DOHH2 (cell line): ENCODE data around the gene MTHFR.

Source experiments
- H3F3A ChIP-seq: fragments of 200-600 bp; sonication (generic), shearing (Covaris generic); 2 replicates; pipeline ENCODE4 v1.6.0; 2016; ENCODE audit warnings: antibody characterized with exemption, mild to moderate bottlenecking; ENCODE audit not compliant: control insufficient read depth, insufficient read depth
- H3K27ac ChIP-seq: fragments of 200-600 bp; sonication (generic); 2 replicates; pipeline ENCODE4 v1.5.1; 2014; ENCODE audit warnings: low read depth, mild to moderate bottlenecking, low read length, moderate library complexity
- H3K27me3 ChIP-seq: fragments of 200-600 bp; sonication (generic); 2 replicates; pipeline ENCODE4 v1.6.1; 2014; ENCODE audit warnings: mild to moderate bottlenecking, low read length, mixed read lengths; ENCODE audit not compliant: control insufficient read depth
- H3K36me3 ChIP-seq: fragments of 200-600 bp; sonication (generic); 2 replicates; pipeline ENCODE4 v1.6.1; 2014; ENCODE audit warnings: mild to moderate bottlenecking, low read length, moderate library complexity, mixed read lengths; ENCODE audit not compliant: control insufficient read depth
- H3K4me1 ChIP-seq: fragments of 200-600 bp; sonication (generic); 2 replicates; pipeline ENCODE4 v1.6.1; 2014; ENCODE audit warnings: mild to moderate bottlenecking, low read length, mixed read lengths; ENCODE audit not compliant: control insufficient read depth
- H3K4me2 ChIP-seq: fragments of 200-600 bp; sonication (generic); 2 replicates; pipeline ENCODE4 v1.6.0; 2014; ENCODE audit warnings: mild to moderate bottlenecking, low read length, moderate library complexity
- H3K4me3 ChIP-seq: fragments of 200-600 bp; sonication (generic); 2 replicates; pipeline ENCODE4 v1.5.1; 2014; ENCODE audit warnings: mild to moderate bottlenecking, low read length, mixed read lengths
- H3K79me2 ChIP-seq: fragments of 200-600 bp; sonication (generic); 2 replicates; pipeline ENCODE4 v1.6.1; 2014; ENCODE audit warnings: mild to moderate bottlenecking, low read length, mixed read lengths; ENCODE audit not compliant: control insufficient read depth
- H3K9me2 ChIP-seq: fragments of 200-600 bp; sonication (generic); replicated peaks from 2 replicates; pipeline ENCODE4 v1.6.1; 2014; ENCODE audit warnings: mild to moderate bottlenecking, low read length, mixed read lengths; ENCODE audit not compliant: control insufficient read depth
- H3K9me3 ChIP-seq: fragments of 200-600 bp; sonication (generic); 2 replicates; pipeline ENCODE4 v1.6.1; 2014; ENCODE audit warnings: antibody characterized with exemption, low read length, mixed read lengths; ENCODE audit not compliant: control insufficient read depth, insufficient read depth
- H4K20me1 ChIP-seq: fragments of 200-600 bp; sonication (generic); 2 replicates; pipeline ENCODE4 v1.6.0; 2014; ENCODE audit warnings: low read depth, mild to moderate bottlenecking, antibody characterized with exemption, low read length, moderate library complexity; ENCODE audit not compliant: control insufficient read depth, insufficient read depth
- EZH2phosphoT487 ChIP-seq: fragments of 200-600 bp; sonication (generic); IDR thresholded peaks from 2 replicates; pipeline ENCODE4 v1.6.1; 2017; ENCODE audit warnings: borderline replicate concordance, mild to moderate bottlenecking, antibody characterized with exemption, low read length, moderate library complexity, mixed read lengths
- TF ChIP-seq, protein P1 (sequence below): fragments of 200-600 bp; sonication (generic); IDR thresholded peaks from one replicate; pipeline ENCODE4 v1.5.1; 2014; ENCODE audit warnings: antibody characterized with exemption, mild to moderate bottlenecking, low read depth, low read length; ENCODE audit not compliant: poor library complexity, severe bottlenecking

Gene MTHFR

GRCh38 chr1:11796036-11796828 lies 9.5 kb downstream of the MTHFR start:
- no peak overlapping the region for H3K4me2 ChIP-seq
- no peaks in the 10 kb centered on the region for H3K9me3 ChIP-seq
- H3K36me3 ChIP-seq, result peaks cover 65% of the 10 kb centered on the region
- H3K27ac ChIP-seq, result no peak overlapping the region
- H3K27me3 ChIP-seq, result no peaks in the 10 kb centered on the region
- TF ChIP-seq, protein P1, sequence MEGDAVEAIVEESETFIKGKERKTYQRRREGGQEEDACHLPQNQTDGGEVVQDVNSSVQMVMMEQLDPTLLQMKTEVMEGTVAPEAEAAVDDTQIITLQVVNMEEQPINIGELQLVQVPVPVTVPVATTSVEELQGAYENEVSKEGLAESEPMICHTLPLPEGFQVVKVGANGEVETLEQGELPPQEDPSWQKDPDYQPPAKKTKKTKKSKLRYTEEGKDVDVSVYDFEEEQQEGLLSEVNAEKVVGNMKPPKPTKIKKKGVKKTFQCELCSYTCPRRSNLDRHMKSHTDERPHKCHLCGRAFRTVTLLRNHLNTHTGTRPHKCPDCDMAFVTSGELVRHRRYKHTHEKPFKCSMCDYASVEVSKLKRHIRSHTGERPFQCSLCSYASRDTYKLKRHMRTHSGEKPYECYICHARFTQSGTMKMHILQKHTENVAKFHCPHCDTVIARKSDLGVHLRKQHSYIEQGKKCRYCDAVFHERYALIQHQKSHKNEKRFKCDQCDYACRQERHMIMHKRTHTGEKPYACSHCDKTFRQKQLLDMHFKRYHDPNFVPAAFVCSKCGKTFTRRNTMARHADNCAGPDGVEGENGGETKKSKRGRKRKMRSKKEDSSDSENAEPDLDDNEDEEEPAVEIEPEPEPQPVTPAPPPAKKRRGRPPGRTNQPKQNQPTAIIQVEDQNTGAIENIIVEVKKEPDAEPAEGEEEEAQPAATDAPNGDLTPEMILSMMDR, result no peak
- TF ChIP-seq EZH2phosphoT487, result no peak
- H4K20me1 ChIP-seq, result no peaks in the 10 kb centered on the region
- H3K4me1 ChIP-seq, result peaks cover 3% of the 10 kb centered on the region
- H3K9me2 ChIP-seq, result no peaks in the 10 kb centered on the region
- no peaks in the 10 kb centered on the region for H3F3A ChIP-seq
- H3K79me2 ChIP-seq, result no peaks in the 10 kb centered on the region
- H3K4me3 ChIP-seq, result no peak overlapping the region

DNA sequence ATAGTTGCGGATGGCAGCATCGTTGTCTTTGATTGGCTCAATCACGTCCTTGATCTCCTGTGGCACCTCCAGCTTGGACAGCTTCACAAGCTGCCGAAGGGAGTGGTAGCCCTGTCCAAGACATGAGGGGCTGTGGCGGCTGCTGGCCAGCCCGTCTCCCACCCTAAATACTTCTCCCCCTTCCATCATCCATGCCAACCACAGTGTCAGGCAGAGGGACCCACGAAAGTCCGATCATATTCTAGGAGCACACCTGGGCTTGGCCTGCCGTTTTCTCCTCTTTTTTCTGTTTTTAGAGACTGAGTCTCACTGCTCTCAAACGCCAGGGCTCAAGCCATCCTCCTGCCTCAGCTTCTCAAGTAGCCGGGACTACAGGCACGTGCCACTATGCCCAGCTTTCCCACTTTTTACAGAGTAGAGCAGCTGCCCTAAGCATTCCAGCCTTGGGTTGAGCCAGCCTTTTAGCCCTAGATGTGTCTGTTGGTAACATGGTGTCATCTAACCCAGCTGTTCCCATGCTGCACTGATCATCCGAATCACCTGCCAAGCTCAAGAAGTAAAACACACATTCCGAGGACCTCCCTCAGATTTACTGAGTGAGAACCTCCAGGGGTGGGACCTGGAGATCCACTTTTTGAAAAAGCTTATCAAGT lies 10.4 kb downstream of the MTHFR start:
- Histone ChIP-seq H3K27me3 (no peaks in the 10 kb centered on the region), H3K79me2 (no peaks in the 10 kb centered on the region), H3K36me3 (peaks cover 63% of the 10 kb centered on the region), H3K4me3 (no peak overlapping the region), H3K9me2 (no peaks in the 10 kb centered on the region), H3K27ac (no peak overlapping the region), H3F3A (no peaks in the 10 kb centered on the region), H4K20me1 (no peaks in the 10 kb centered on the region), H3K4me2 (no peak overlapping the region), H3K4me1 (peaks cover 9% of the 10 kb centered on the region), H3K9me3 (no peaks in the 10 kb centered on the region)
- TF ChIP-seq EZH2phosphoT487, result no peak
- TF ChIP-seq, protein P1, result no peak

DNA sequence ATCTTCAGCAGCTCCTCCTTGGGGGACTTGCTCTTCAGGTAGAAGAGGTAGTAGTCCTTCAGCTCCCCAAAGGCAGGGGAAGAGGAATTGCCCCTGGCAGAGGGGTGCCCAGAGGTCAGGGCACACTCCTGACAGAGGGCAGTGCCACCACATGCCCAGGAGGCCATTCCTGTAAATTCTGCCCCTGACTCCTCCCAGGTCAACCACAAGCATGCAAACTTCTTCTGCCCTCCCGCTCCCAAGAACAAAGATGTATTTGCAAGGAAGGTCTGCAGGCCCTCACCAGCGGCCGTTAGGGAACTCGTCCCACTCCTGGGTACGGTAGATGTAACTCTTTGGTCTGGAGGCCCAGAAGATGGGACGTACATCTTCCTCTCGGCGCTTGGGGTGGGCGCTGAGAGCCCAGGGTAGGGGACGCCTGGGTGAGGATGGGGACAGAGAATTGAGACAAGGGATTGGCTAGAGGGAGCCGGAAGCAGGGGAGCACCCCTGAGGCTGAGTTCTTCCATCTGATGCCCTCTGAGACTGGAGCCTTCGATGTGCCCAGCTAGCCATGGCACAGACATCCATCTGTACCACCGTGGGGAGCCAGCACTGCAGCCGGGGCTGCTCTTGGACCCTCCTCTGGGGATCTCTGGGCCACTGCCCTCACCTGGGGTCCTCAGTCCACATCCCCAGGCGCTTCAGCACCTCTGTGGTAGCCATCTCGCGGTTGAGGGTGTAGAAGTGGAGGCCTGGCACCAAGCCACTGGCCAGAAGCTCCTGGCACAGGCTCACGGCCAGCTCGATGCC lies 11.1 kb downstream of the MTHFR start:
- no peak overlapping the region for H3K4me3 ChIP-seq
- peaks cover 9% of the 10 kb centered on the region for H3K4me1 ChIP-seq
- no peaks in the 10 kb centered on the region for H3K79me2 ChIP-seq
- no peaks in the 10 kb centered on the region for H4K20me1 ChIP-seq
- H3K9me2 ChIP-seq, result no peaks in the 10 kb centered on the region
- H3K9me3 ChIP-seq, result no peaks in the 10 kb centered on the region
- no peaks in the 10 kb centered on the region for H3K27me3 ChIP-seq
- no peak overlapping the region for H3K27ac ChIP-seq
- H3K4me2 ChIP-seq, result no peak overlapping the region
- H3K36me3 ChIP-seq, result peaks cover 61% of the 10 kb centered on the region
- H3F3A ChIP-seq, result no peaks in the 10 kb centered on the region
- TF ChIP-seq, protein P1, result no peak
- no peak for TF ChIP-seq EZH2phosphoT487
